Stimulated activated CD8-positive, alpha-beta memory T cell treated with anti-CD3 and anti-CD28 coated beads, Interleukin-15, amount 100 ng/mL, for 24 hours (primary cell): Measurements from ENCODE around the gene SNX33.

Experiments
- DNase-seq: peaks from one replicate; pipeline ENCODE4 v3.0.0-alpha.2; 2020; ENCODE audit warnings: low read depth

Gene SNX33

DNA sequence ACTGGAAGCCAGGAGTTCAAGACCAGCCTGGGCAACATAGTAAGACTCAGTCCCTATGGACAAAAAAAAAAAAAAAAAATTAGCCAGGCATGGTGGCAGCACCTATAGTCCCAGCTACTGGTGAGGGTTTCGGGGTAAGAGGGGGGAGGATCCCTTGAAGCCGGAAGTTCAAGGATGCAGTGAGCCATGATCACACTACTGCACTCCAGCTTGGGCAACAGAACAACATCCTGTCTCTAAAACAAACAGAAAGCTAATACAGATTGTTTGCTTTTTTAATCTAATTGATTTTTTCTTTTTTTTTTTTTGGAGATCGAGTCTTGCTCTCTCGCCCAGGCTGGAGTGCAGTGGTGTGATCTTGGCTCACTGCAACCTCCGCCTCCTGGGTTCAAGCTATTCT, 6.1 kb upstream of the SNX33 start:
- DNase-seq: no peak

GRCh38 chr15:75644376-75644775, 3.3 kb upstream of the SNX33 start:
- no peak for DNase-seq

DNA sequence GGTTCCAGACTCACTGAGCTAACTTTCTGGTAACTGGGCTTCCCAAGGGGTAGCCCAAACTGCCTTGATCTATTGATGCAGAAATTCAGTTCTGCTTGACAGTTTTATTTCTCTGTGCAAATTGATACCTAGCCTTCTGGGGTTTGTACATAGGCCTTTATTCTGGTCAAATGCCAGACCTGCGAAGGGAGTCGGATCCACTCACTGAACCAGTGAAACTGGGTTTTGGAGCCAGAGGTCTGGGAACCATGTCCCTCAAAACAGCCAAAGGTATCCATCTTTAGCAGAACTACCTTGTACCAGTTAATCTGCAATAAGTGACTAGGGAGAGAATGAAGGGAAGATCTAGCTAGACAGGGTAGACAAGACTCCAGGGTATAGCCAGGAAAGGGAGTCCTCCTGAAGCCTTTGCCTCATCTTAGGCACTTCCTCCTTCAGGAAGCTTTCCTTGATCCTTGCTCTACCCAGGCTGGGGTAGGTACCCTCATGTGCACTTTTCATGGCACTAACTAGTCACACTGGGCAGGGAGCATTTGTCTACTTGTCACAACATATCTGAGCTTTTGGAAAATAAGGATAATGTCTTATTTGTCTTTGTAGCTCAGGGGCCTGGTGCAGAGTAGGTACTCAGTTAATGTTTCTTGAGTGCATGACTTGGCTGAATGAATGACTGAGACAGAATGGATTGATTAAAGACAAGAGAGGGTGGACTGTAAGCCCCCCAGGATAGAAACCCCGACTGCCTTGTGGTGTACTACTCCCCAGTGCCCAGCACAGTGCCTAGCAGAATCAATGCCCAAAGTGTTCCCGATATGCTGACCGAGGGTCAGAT, 1.4 kb upstream of the SNX33 start:
- DNase-seq: no peak

DNA sequence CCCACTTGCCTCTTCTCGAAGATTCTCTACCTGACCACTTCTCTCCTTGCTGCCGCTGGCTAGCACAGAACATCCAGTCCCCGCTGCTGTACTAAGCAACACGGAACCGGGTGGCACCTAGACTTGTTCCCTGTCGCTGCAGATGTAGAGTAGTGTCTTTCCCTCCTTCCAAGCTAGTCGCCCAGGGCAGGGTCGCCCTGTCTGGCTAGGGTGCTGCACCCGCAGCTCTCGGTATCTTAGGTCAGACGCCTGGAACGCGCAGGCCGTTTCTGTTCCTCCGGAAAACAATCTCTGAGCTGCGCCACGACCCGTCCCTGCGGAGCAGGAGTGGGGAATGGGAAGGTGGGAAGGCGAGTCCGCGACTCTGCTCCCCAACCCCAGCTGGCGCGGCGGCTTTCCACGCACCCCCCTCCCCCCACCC, 758 bp upstream of the SNX33 start:
- DNase-seq: no peak

DNA sequence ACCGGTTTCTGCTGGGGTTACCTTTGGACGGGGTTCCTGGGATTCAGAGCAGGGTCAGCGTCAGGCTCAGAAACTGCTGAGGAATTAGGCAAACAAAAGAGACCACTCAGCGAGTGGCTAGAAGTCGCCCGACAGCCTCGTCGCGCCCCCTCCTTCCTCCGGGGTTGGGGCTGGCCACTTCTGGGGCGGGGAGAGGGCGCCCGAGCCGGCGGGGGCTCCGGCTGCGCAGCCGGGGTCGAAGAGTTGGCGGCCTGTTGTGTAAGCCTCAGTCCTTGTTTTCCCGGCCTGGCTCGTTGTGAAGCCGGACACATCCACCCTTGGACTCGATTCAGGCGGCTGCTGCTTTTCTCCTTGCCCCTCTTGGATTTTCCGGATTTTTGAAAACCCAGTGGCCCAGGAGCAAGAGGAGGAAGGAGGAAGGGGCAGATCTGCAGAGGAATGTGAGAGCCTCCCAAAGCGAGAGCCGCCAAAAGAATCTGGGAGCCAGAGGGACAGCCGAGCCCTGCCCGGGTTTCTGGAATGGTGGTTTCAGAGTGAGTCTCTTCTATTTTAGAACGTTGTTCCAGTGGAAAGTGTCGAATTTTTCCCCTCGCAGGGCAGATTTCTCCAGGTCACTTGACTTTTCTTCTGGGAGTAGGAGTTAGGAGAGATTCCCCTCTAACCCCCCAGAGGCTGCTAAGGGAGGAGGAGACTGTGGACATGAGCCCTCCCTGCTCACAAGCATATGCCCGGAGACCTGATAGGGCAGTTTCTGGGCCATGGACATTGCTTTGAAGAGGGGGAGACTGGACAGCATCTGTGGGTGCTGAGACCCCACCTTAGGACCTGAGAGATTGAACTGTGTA, 666 bp downstream of the SNX33 start:
- DNase-seq: no peak

DNA sequence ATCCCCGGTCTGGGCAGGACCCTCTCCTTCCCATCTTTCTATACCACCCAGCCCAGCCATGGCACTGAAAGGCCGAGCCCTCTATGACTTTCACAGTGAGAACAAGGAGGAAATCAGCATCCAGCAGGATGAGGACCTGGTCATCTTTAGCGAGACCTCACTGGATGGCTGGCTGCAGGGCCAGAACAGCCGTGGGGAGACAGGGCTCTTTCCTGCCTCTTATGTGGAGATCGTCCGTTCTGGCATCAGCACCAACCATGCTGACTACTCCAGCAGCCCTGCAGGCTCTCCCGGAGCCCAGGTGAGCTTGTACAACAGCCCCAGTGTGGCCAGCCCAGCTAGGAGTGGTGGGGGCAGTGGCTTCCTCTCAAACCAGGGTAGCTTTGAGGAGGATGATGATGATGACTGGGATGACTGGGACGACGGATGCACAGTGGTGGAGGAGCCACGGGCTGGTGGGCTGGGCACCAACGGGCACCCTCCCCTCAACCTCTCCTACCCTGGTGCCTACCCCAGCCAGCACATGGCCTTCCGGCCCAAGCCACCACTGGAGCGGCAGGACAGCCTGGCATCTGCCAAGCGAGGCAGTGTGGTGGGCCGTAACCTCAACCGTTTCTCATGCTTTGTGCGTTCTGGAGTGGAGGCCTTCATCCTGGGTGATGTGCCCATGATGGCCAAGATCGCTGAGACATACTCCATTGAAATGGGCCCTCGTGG, 1.5 kb downstream of the SNX33 start:
- DNase-seq: no peak

- no peak for DNase-seq
Observed at GRCh38 chr15:75649848-75650247, 2.1 kb downstream of the SNX33 start.

- no peak for DNase-seq
Observed at GRCh38 chr15:75650908-75651809, 3.4 kb downstream of the SNX33 start.

DNA sequence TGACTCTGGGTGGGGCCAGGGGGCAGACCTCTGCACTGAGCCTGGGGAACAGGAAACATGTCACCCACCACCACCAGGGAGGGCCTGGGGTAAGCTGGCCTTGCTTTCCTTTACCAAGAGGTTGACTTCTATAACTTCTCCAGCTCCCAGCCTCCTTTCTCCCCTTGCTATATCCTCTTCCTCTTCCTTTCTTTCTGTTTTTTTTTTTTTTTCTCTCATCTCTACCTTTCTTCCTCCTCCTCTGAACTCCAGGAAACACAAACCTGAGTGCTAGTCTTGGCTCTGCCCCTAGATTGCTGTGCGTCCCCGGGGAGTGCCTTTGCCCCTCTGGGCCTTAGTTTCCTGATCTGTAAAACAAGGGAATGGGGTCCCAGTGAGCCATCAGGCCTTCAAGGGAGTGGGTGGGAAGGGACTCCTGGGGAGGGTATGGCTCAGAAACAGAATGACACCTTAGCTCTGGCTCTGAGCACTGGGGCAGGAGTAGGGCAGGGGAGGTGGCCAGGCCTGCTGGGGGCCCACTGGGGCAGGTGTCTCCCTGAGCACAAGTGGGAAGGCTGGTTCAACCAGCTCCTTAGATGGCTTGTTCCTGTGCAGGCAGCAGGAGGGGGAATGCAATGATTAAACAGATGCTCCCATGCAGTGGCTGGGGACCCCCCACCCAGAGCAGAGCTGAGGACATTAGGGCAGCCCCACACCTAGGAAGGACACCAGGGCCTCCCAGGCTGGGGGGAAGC, 4.3 kb downstream of the SNX33 start:
- no peak for DNase-seq

- DNase-seq: no peak
Observed at GRCh38 chr15:75653347-75653913, 5.7 kb downstream of the SNX33 start.

GRCh38 chr15:75654201-75654907, 6.6 kb downstream of the SNX33 start:
- no peak for DNase-seq

DNA sequence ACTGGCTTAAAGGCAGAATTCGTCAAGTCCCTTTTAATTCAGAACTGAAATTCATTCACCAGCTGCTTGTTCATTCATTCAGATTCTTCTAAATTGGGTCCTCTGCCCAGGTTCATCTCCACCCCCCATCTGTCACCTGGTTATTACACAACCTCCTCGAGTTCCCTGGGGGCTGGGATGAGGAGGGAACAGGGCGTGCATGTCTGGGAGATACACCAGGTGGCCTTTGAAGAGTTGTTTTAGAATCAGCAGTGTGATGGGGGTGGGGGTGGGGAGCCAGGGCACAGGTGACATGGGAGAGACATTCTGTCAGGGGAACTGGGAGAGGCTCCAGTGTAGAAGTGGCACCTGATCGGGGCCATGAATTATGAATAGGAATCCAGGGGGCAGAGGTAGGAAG, 8.2 kb downstream of the SNX33 start:
- no peak for DNase-seq

DNA sequence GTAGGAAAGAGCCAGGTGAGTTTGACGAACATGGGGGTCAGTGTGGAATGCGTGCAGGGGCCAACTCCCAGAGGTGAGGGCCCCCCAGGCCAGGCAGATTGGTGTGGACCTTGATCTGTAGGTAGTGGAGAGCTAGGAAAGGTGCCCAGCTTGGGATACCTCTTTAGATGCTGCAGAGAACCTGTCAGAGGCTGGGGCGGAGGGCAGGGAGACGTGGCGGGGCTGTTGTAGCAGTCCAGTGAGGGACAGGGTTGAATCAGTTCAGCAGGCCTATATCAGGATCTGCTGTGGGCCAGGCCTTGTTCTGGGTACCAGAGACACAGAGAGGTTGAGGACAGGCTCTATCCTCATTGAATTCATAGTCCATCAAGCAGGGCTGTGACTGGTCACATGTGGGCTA, 8.6 kb downstream of the SNX33 start:
- no peak for DNase-seq

- no peak for DNase-seq
Observed at GRCh38 chr15:75656813-75657212, 9.1 kb downstream of the SNX33 start.

- DNase-seq: no peak
Observed at GRCh38 chr15:75659141-75659771, 11.5 kb downstream of the SNX33 start.

GRCh38 chr15:75659928-75660645, 12.4 kb downstream of the SNX33 start:
- DNase-seq: no peak

DNA sequence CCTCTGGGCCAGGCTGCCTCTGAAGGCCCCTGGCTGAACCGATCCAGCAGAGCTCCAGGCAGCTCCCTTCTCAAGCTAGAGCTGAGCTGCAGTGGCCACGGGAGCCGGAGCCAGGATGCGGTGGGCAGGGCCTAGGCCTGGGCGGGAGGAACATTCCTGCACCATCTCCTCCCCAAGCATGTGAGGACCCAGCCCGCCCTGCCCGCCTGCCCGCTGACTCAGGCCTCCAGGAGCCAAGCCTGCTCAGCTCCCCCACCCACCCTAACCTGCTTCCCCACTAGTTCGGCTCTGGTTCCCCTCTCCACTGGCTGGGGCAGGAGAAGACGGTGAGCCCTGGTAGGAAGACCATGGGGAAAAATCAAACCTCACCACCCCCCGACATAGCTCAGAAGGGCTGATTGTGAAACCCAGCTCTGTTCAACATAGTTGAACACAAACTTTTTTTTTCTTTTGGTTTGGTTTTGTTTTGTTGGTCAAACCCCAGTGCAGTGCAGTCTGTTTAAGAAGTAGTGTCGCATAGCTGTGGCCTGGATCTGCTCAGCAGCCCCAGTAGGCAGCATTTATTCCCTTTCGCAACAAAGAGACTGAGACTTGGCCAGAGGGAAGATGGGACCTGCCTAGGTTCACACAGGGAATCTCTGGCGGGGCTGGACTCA, 13.5 kb downstream of the SNX33 start:
- DNase-seq: no peak

GRCh38 chr15:75661756-75662140, 14.0 kb downstream of the SNX33 start:
- no peak for DNase-seq
